Stomach (tissue), 4 donors: Measurements from ENCODE around the gene ATCAY.

ENCODE experiments used
- EP300 ChIP-seq: sonication (generic); formaldehyde crosslinking; IDR thresholded peaks from one replicate; pipeline ENCODE4 v1.6.1; 2017; ENCODE audit warnings: antibody characterized with exemption
- POLR2A ChIP-seq, 4 donors: fragments of 450-650 bp; IDR thresholded peaks; one replicate each; pipeline ENCODE4 v1.6.1; 2016; ENCODE audit warnings: antibody characterized with exemption in 4 of 4, control low read depth in 2 of 4, mild to moderate bottlenecking in 1 of 4, moderate library complexity in 1 of 4
- POLR2AphosphoS5 ChIP-seq, 3 donors: sonication (generic); formaldehyde crosslinking; IDR thresholded peaks; one replicate each; pipeline ENCODE4 v1.6.1; 2016; ENCODE audit warnings: antibody characterized with exemption in 3 of 3
- TF ChIP-seq, protein P1 (sequence below), 7 experiments: fragments of 450-650 bp in 4 of 7; fragments of 200-600 bp in 3 of 7; sonication (generic) in 3 of 7; IDR thresholded peaks; one replicate each; pipeline ENCODE4 v1.5.1; 2016 to 2019; ENCODE audit warnings: antibody characterized with exemption in 7 of 7, control low read depth in 2 of 7, mild to moderate bottlenecking in 1 of 7

GRCh38 chr19:3849092-3849491, 31.4 kb upstream of the ATCAY start:
- TF ChIP-seq POLR2AphosphoS5 (IDR thresholded peaks at IDR 0.05) = no peak
- TF ChIP-seq, protein P1, sequence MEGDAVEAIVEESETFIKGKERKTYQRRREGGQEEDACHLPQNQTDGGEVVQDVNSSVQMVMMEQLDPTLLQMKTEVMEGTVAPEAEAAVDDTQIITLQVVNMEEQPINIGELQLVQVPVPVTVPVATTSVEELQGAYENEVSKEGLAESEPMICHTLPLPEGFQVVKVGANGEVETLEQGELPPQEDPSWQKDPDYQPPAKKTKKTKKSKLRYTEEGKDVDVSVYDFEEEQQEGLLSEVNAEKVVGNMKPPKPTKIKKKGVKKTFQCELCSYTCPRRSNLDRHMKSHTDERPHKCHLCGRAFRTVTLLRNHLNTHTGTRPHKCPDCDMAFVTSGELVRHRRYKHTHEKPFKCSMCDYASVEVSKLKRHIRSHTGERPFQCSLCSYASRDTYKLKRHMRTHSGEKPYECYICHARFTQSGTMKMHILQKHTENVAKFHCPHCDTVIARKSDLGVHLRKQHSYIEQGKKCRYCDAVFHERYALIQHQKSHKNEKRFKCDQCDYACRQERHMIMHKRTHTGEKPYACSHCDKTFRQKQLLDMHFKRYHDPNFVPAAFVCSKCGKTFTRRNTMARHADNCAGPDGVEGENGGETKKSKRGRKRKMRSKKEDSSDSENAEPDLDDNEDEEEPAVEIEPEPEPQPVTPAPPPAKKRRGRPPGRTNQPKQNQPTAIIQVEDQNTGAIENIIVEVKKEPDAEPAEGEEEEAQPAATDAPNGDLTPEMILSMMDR (IDR thresholded peaks at IDR 0.05) = peak in 1 of 7 experiments; percentile 17
- TF ChIP-seq POLR2A (IDR thresholded peaks at IDR 0.05) = no peak
- no peak for TF ChIP-seq EP300
